ENCODE measurements around the gene TBC1D14.

The TBC1D14 gene

GRCh38 chr4:7004331-7004730, 94.7 kb downstream of the TBC1D14 start:
- no peak for DNase-seq

- DNase-seq, result no peak
These were observed 95.9 kb downstream of the TBC1D14 start for GRCh38 chr4:7005571-7005970.

- DNase-seq, result no peak
These were observed 96.8 kb downstream of the TBC1D14 start for GRCh38 chr4:7006411-7006810.

- no peak for DNase-seq
These were observed 97.7 kb downstream of the TBC1D14 start for GRCh38 chr4:7007142-7007907.

GRCh38 chr4:7007944-7008343, 98.3 kb downstream of the TBC1D14 start:
- DNase-seq, result no peak

GRCh38 chr4:7009564-7009963, 99.9 kb downstream of the TBC1D14 start:
- no peak for DNase-seq

- DNase-seq, result no peak
These were observed 103.5 kb downstream of the TBC1D14 start for GRCh38 chr4:7013175-7013574.

- no peak for DNase-seq
These were observed 105.2 kb downstream of the TBC1D14 start for GRCh38 chr4:7014815-7015214.

- no peak for DNase-seq
These were observed 105.9 kb downstream of the TBC1D14 start for GRCh38 chr4:7015383-7016035.

GRCh38 chr4:7016086-7016485, 106.5 kb downstream of the TBC1D14 start:
- DNase-seq, result no peak

- DNase-seq, result no peak
These were observed 106.9 kb downstream of the TBC1D14 start for GRCh38 chr4:7016512-7016911.

GRCh38 chr4:7017446-7018048, 107.9 kb downstream of the TBC1D14 start:
- DNase-seq, result no peak

- DNase-seq, result no peak
These were observed 108.7 kb downstream of the TBC1D14 start for GRCh38 chr4:7018281-7018680.

GRCh38 chr4:7019367-7019766, 109.7 kb downstream of the TBC1D14 start:
- DNase-seq, result no peak

GRCh38 chr4:7020290-7020689, 110.7 kb downstream of the TBC1D14 start:
- DNase-seq, result no peak

- no peak for DNase-seq
These were observed 111.2 kb downstream of the TBC1D14 start for GRCh38 chr4:7020856-7021255.

- DNase-seq, result no peak
These were observed 111.7 kb downstream of the TBC1D14 start for GRCh38 chr4:7021355-7021754.

- DNase-seq, result no peak
These were observed 112.5 kb downstream of the TBC1D14 start for GRCh38 chr4:7021930-7022664.

GRCh38 chr4:7023486-7023885, 113.9 kb downstream of the TBC1D14 start:
- no peak for DNase-seq

GRCh38 chr4:7023901-7024300, 114.3 kb downstream of the TBC1D14 start:
- no peak for DNase-seq

GRCh38 chr4:7024336-7024890, 114.8 kb downstream of the TBC1D14 start:
- DNase-seq, result no peak

GRCh38 chr4:7025040-7025602, 115.5 kb downstream of the TBC1D14 start:
- no peak for DNase-seq

- DNase-seq, result no peak
These were observed 116.5 kb downstream of the TBC1D14 start for GRCh38 chr4:7026107-7026506.
